B cell (primary cell): ENCODE measurements around the gene KCNJ12. TPM values are rescaled to one million over a fixed set of nuclear protein-coding genes. Genes with fewer than 3 reads are reported as not detected.
"Not testable (repeated sequence)": the region's sequence is repeated elsewhere in the genome, so short reads cannot be mapped to it uniquely, and the experiment has no call there.

ENCODE experiments used
- ATAC-seq: fragments of 200-7000 bp; cut with Tn5 transposase; one replicate; pipeline ENCODE4 v1.10.0; 2021; ENCODE audit warnings: low read depth, mild to moderate bottlenecking, moderate number of reproducible peaks, moderate library complexity
- CTCF ChIA-PET: fragments of 350-600 bp; sonication (Branson Sonifier 250); formaldehyde crosslinking; loops from one replicate; lab custom pipeline; 2021; ENCODE audit warnings: antibody characterized with exemption, inconsistent platforms; lab: Charles Lee
- POLR2A ChIA-PET: fragments of 350-600 bp; sonication (Branson Sonifier 250); formaldehyde crosslinking; loops from one replicate; lab custom pipeline; 2021; ENCODE audit warnings: antibody characterized with exemption; lab: Charles Lee
- DNase-seq: peaks from one replicate; pipeline ENCODE4 v3.0.0; 2013
- H2AFZ ChIP-seq: 2 replicates; pipeline ENCODE4 v1.6.1; 2012; ENCODE audit warnings: mild to moderate bottlenecking, low read depth, low read length; ENCODE audit not compliant: insufficient read depth, poor library complexity, severe bottlenecking
- H3K27ac ChIP-seq, 2 donors: 1 replicate in 1 of 2; 2 replicates in 1 of 2; pipeline ENCODE4 v1.5.1; 2012 to 2013; ENCODE audit warnings: low read length in 2 of 2, mild to moderate bottlenecking in 2 of 2, moderate library complexity in 1 of 2
- H3K27me3 ChIP-seq, 4 experiments: fragments of 200-600 bp in 1 of 4; sonication (generic) in 1 of 4; replicated peaks in 1 of 4; 1 replicate in 2 of 4; 2 replicates in 2 of 4; pipeline versions ENCODE4 v1.6.1 to v1.7.0; 2013 to 2016; ENCODE audit warnings: low read length in 3 of 4, mild to moderate bottlenecking in 2 of 4, mixed read lengths in 1 of 4, moderate library complexity in 1 of 4; ENCODE audit not compliant: insufficient read depth in 4 of 4, control insufficient read depth in 3 of 4; ENCODE audit errors: control extremely low read depth in 1 of 4
- H3K36me3 ChIP-seq, 2 experiments: replicated peaks in 1 of 2; 1 replicate in 1 of 2; 2 replicates in 1 of 2; pipeline versions ENCODE4 v1.6.1 to v1.7.1; 2013; ENCODE audit warnings: low read length in 1 of 2; ENCODE audit not compliant: insufficient read depth in 2 of 2, control insufficient read depth in 1 of 2; ENCODE audit errors: control extremely low read depth in 1 of 2, extremely low read depth in 1 of 2
- H3K4me1 ChIP-seq, 2 donors: fragments of 200-600 bp in 1 of 2; sonication (generic) in 1 of 2; 1 replicate in 1 of 2; 2 replicates in 1 of 2; pipeline versions ENCODE4 v1.5.1 to v1.6.1; 2013 to 2017; ENCODE audit warnings: low read length in 2 of 2; ENCODE audit not compliant: control insufficient read depth in 2 of 2, insufficient read depth in 2 of 2
- H3K4me2 ChIP-seq: replicated peaks from 2 replicates; pipeline ENCODE3; 2012; ENCODE audit warnings: mild to moderate bottlenecking, low read depth, low read length; ENCODE audit not compliant: poor library complexity, severe bottlenecking
- H3K4me3 ChIP-seq, 5 experiments: fragments of 200-600 bp in 1 of 5; sonication (generic) in 1 of 5; 1 replicate in 3 of 5; 2 replicates in 2 of 5; pipeline versions ENCODE4 v1.5.1 to v1.7.0; 2011 to 2016; ENCODE audit warnings: low read length in 4 of 5, mild to moderate bottlenecking in 4 of 5, low read depth in 2 of 5, control low read depth in 1 of 5, moderate library complexity in 1 of 5; ENCODE audit not compliant: insufficient read depth in 1 of 5; ENCODE audit errors: control extremely low read depth in 1 of 5, extremely low read depth in 1 of 5
- H3K79me2 ChIP-seq: fragments of 200-600 bp; sonication (generic); one replicate; pipeline ENCODE4 v1.6.0; 2016; ENCODE audit warnings: low read length; ENCODE audit not compliant: control insufficient read depth, insufficient read depth
- H3K9ac ChIP-seq: fragments of 200-600 bp; sonication (generic); 2 replicates; pipeline ENCODE4 v1.6.1; 2017; ENCODE audit warnings: mild to moderate bottlenecking, low read length, moderate library complexity
- H3K9me3 ChIP-seq, 3 donors: one replicate each; pipeline versions ENCODE4 v1.6.1 to v1.7.1; 2013; ENCODE audit warnings: low read length in 2 of 3; ENCODE audit not compliant: control insufficient read depth in 2 of 3, insufficient read depth in 1 of 3; ENCODE audit errors: control extremely low read depth in 1 of 3
- H4K20me1 ChIP-seq: 2 replicates; pipeline ENCODE4 v1.6.0; 2012; ENCODE audit warnings: mild to moderate bottlenecking, low read length; ENCODE audit not compliant: insufficient read depth, control insufficient read depth, poor library complexity, severe bottlenecking
- H3K27ac Mint-ChIP-seq: one replicate; pipeline ENCODE4 v1.8.0; 2021; ENCODE audit warnings: mixed read lengths
- H3K27me3 Mint-ChIP-seq: one replicate; pipeline ENCODE4 v1.8.0; 2021; ENCODE audit warnings: mixed read lengths
- H3K4me1 Mint-ChIP-seq: one replicate; pipeline ENCODE4 v1.8.0; 2021; ENCODE audit warnings: mixed read lengths
- H3K4me3 Mint-ChIP-seq: one replicate; pipeline ENCODE4 v1.8.0; 2021; ENCODE audit warnings: mixed read lengths
- H3K9me3 Mint-ChIP-seq: one replicate; pipeline ENCODE4 v1.8.0; 2022; ENCODE audit warnings: mixed read lengths; ENCODE audit not compliant: insufficient read depth
- WGBS: methylation state at CpG from one replicate; pipeline ENCODE4 v1.1.5; 2013; ENCODE audit warnings: missing lambda C conversion rate; ENCODE audit not compliant: insufficient coverage; 5-methylcytosine and 5-hydroxymethylcytosine counted together
- intact Hi-C: fragments of 100-400 bp; cut with micrococcal nuclease; formaldehyde crosslinking; loops from one replicate; pipeline ENCODE4 v1.10.0; 2022
- polyA plus RNA-seq: library from polyadenylated mRNA; depleted of rRNA; stranded (reverse); fragments of >200 nt; gene quantifications from 2 replicates; pipeline ENCODE4 v1.2.3, GENCODE V29; 2012
- total RNA-seq, 2 donors: library from RNA; stranded (reverse); fragments of 120-200 nt in 1 of 2; gene quantifications; 1 replicate in 1 of 2; 2 replicates in 1 of 2; pipeline versions ENCODE4 v1.2.3 to v1.2.4, GENCODE V29; 2013 to 2022

KCNJ12 gene
- total and polyA plus RNA-seq, 2 donors (not counting 1 experiment from before 2014, with no cell fraction given), result not detected

GRCh38 chr17:21347660-21348059 lies 28.5 kb upstream of the KCNJ12 start:
- ATAC-seq, H3K9me3 Mint-ChIP-seq, H3K4me3 ChIP-seq, POLR2A ChIA-PET, H3K4me3 Mint-ChIP-seq, H3K4me2 ChIP-seq, H3K27me3 Mint-ChIP-seq, H3K79me2 ChIP-seq, H3K27me3 ChIP-seq, DNase-seq, H3K9ac ChIP-seq, H2AFZ ChIP-seq, H3K36me3 ChIP-seq, H3K4me1 ChIP-seq, H3K27ac Mint-ChIP-seq, H4K20me1 ChIP-seq, CTCF ChIA-PET, H3K27ac ChIP-seq, intact Hi-C loops, H3K9me3 ChIP-seq: not testable (repeated sequence)
- no CpG with 5 or more reads among the region's 6 CpGs for WGBS
- H3K4me1 Mint-ChIP-seq, result peaks cover 11% of the 10 kb centered on the region

DNA sequence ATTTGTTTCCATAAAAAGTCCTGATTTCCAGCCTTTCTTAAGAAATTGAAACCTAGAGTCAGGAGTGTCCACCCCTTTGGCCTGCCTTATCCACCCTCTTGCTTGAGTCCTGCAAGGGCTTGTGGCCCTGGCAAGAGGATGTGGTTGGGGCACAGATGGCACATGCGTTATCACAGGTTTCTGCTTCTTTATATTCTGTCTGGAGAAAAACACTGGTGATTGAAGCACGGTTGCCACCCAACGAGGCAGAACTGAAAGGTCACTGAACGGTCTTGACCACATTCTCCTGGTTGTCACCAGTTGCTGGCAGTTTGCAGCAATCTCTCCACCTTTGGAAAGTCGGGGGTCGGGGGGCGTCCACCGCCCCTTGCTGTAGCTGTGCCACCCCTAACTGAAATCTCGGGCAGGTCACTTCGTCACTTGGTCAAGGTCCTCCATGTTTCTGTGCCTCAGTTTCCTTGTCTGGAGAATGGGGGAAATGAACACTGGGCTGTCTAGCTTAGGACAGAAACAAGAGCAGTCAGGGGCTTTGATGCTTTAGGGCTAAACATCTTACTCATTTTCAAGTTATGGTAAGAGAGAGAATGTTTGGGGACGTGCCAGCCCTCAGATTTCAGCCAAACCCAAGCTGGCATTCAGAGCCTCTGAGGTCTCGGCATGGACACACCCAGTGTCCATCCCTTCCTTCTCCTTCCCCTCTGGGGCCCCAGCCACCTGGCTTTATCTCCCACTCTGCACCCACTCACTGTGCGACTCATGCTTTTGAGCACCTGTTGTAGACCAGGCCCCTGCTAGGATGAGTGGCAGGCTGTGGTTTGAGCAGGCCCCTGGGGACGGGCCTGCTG lies 27.9 kb upstream of the KCNJ12 start:
- H3K27ac ChIP-seq, H3K4me2 ChIP-seq, intact Hi-C loops, H3K36me3 ChIP-seq, CTCF ChIA-PET, H3K9me3 Mint-ChIP-seq, H3K79me2 ChIP-seq, DNase-seq, H3K27me3 ChIP-seq, H3K4me3 Mint-ChIP-seq, H4K20me1 ChIP-seq, H3K4me3 ChIP-seq, H3K9ac ChIP-seq, H2AFZ ChIP-seq, H3K4me1 ChIP-seq, POLR2A ChIA-PET, H3K9me3 ChIP-seq, H3K27me3 Mint-ChIP-seq: not testable (repeated sequence)
- Mint-ChIP-seq H3K27ac (peak overlapping the region; percentile 85), H3K4me1 (peaks cover 11% of the 10 kb centered on the region)
- ATAC-seq, result peak; percentile 68
- WGBS, result no CpG with 5 or more reads among the region's 14 CpGs

- H3K4me3 ChIP-seq, H3K27ac ChIP-seq, H3K9me3 ChIP-seq, H3K9me3 Mint-ChIP-seq, intact Hi-C loops, ATAC-seq, H3K27me3 ChIP-seq, H3K27me3 Mint-ChIP-seq, H2AFZ ChIP-seq, DNase-seq, H3K79me2 ChIP-seq, H3K4me2 ChIP-seq, POLR2A ChIA-PET, CTCF ChIA-PET, H3K36me3 ChIP-seq, H3K9ac ChIP-seq, H3K4me3 Mint-ChIP-seq, H4K20me1 ChIP-seq, H3K27ac Mint-ChIP-seq, H3K4me1 ChIP-seq: not testable (repeated sequence)
- peaks cover 11% of the 10 kb centered on the region for H3K4me1 Mint-ChIP-seq
- WGBS, result no CpG with 5 or more reads among the region's 7 CpGs
These were observed 27.3 kb upstream of the KCNJ12 start for GRCh38 chr17:21348926-21349261.

GRCh38 chr17:21349358-21350050 lies 26.7 kb upstream of the KCNJ12 start:
- H3K27me3 Mint-ChIP-seq, H3K27ac ChIP-seq, ATAC-seq, H3K4me3 ChIP-seq, H2AFZ ChIP-seq, CTCF ChIA-PET, H3K27ac Mint-ChIP-seq, H3K36me3 ChIP-seq, H4K20me1 ChIP-seq, POLR2A ChIA-PET, H3K79me2 ChIP-seq, H3K4me3 Mint-ChIP-seq, H3K27me3 ChIP-seq, H3K9me3 Mint-ChIP-seq, H3K4me1 ChIP-seq, H3K4me2 ChIP-seq, H3K9me3 ChIP-seq, H3K4me1 Mint-ChIP-seq, DNase-seq, intact Hi-C loops, H3K9ac ChIP-seq: not testable (repeated sequence)
- 75% methylated on average over 2 of the region's 6 CpGs for WGBS
